Activated CD8-positive, alpha-beta T cell treated with anti-CD3 and anti-CD28 coated beads for 36 hours (primary cell): Measurements from ENCODE around the gene C6orf47. TPM values are rescaled to one million over a fixed set of nuclear protein-coding genes. Genes with fewer than 3 reads are reported as not detected.

Experiments
- ATAC-seq: fragments of 200-7000 bp; cut with Tn5 transposase; one replicate; pipeline ENCODE4 v1.10.0; 2021; ENCODE audit warnings: mild to moderate bottlenecking, moderate library complexity
- CTCF ChIA-PET: fragments of 350-600 bp; sonication (Branson Sonifier 250); formaldehyde crosslinking; loops from one replicate; lab custom pipeline; 2021; ENCODE audit warnings: antibody characterized with exemption; lab: Charles Lee
- POLR2A ChIA-PET: fragments of 350-600 bp; sonication (Branson Sonifier 250); formaldehyde crosslinking; loops from one replicate; lab custom pipeline; 2021; ENCODE audit warnings: antibody characterized with exemption; lab: Charles Lee
- DNase-seq: peaks from one replicate; pipeline ENCODE4 v3.0.0-alpha.2; 2020
- H3K27ac Mint-ChIP-seq: one replicate; pipeline ENCODE4 v1.8.0; 2021; ENCODE audit warnings: mild to moderate bottlenecking, mixed read lengths
- H3K27me3 Mint-ChIP-seq: one replicate; pipeline ENCODE4 v1.8.0; 2021; ENCODE audit warnings: mixed read lengths
- H3K36me3 Mint-ChIP-seq: one replicate; pipeline ENCODE4 v1.8.0; 2021; ENCODE audit warnings: low read depth, mixed read lengths
- H3K4me1 Mint-ChIP-seq: one replicate; pipeline ENCODE4 v1.8.0; 2021; ENCODE audit warnings: low read depth, mixed read lengths
- H3K4me3 Mint-ChIP-seq: one replicate; pipeline ENCODE4 v1.8.0; 2021; ENCODE audit warnings: mild to moderate bottlenecking, moderate library complexity, mixed read lengths
- H3K9me3 Mint-ChIP-seq: one replicate; pipeline ENCODE4 v1.8.0; 2021; ENCODE audit warnings: mixed read lengths
- intact Hi-C: fragments of 100-400 bp; cut with micrococcal nuclease; formaldehyde crosslinking; loops from one replicate; pipeline ENCODE4 v1.10.0; 2022
- total RNA-seq, 2 experiments: library from RNA; stranded (reverse); gene quantifications; one replicate each; pipeline ENCODE4 v1.2.3, GENCODE V29; 2021
- TF ChIP-seq, protein P1 (sequence below): fragments of 200-600 bp; IDR thresholded peaks from one replicate; pipeline ENCODE4 v1.8.0; 2022; ENCODE audit warnings: antibody characterized with exemption, mild to moderate bottlenecking

Gene C6orf47
- total RNA-seq, 2 experiments from 2014 or later, result 11.4 to 11.7 TPM

DNA sequence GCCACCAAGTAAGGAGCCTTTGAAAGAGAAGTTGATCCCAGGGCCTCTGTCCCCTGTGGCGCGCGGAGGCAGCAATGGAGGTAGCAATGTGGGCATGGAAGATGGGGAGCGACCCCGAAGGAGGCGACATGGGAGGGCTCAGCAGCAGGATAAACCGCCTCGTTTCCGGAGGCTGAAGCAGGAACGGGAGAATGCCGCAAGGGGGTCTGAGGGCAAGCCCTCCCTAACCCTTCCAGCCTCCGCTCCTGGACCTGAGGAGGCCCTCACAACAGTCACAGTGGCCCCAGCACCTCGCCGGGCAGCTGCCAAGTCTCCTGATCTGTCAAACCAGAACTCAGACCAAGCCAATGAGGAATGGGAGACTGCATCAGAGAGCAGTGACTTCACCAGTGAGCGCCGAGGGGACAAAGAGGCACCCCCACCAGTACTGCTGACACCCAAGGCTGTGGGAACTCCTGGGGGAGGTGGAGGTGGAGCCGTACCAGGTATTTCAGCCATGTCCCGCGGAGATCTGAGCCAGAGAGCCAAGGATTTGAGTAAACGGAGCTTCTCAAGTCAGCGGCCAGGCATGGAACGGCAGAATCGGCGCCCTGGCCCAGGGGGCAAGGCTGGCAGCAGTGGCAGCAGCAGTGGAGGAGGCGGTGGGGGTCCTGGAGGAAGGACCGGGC, 28.2 kb downstream of the C6orf47 start:
- no peaks in the 10 kb centered on the region for H3K4me1 Mint-ChIP-seq
- H3K9me3 Mint-ChIP-seq, result no peaks in the 10 kb centered on the region
- peak overlapping the region; percentile 27 for H3K27ac Mint-ChIP-seq
- TF ChIP-seq, protein P1, sequence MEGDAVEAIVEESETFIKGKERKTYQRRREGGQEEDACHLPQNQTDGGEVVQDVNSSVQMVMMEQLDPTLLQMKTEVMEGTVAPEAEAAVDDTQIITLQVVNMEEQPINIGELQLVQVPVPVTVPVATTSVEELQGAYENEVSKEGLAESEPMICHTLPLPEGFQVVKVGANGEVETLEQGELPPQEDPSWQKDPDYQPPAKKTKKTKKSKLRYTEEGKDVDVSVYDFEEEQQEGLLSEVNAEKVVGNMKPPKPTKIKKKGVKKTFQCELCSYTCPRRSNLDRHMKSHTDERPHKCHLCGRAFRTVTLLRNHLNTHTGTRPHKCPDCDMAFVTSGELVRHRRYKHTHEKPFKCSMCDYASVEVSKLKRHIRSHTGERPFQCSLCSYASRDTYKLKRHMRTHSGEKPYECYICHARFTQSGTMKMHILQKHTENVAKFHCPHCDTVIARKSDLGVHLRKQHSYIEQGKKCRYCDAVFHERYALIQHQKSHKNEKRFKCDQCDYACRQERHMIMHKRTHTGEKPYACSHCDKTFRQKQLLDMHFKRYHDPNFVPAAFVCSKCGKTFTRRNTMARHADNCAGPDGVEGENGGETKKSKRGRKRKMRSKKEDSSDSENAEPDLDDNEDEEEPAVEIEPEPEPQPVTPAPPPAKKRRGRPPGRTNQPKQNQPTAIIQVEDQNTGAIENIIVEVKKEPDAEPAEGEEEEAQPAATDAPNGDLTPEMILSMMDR, result no peak
- no peaks in the 10 kb centered on the region for H3K27me3 Mint-ChIP-seq
- intact Hi-C loops, result no loop called here
- POLR2A ChIA-PET, result interaction anchor here (0.9 to 16.2 kb wide), 8 partner anchors 6 to 338 kb away, joined by 3 to 235 read pairs (median 14); partner anchors contain the start of genes BAG6 and CSNK2B
- H3K36me3 Mint-ChIP-seq, result peaks cover 60% of the 10 kb centered on the region
- DNase-seq, result no peak
- ATAC-seq, result no peak
- CTCF ChIA-PET, result no interaction called here
- H3K4me3 Mint-ChIP-seq, result no peak overlapping the region

DNA sequence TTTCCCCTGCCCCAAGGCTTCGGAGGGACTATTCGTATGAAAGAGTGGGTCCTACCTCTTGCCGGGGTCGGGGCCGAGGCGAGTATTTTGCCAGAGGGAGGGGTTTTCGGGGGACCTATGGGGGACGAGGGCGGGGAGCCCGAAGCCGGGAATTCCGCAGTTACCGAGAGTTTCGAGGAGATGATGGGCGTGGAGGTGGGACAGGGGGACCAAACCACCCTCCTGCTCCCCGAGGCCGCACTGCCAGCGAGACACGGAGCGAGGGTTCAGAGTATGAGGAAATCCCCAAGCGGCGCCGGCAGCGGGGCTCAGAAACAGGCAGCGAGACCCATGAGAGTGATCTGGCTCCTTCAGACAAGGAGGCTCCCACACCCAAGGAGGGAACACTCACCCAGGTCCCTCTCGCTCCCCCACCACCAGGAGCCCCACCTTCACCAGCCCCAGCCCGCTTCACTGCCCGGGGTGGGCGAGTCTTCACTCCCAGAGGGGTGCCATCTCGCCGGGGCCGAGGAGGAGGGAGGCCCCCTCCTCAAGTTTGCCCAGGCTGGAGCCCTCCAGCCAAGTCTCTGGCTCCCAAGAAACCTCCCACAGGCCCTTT, 28.8 kb downstream of the C6orf47 start:
- H3K4me3 Mint-ChIP-seq, result no peak overlapping the region
- ChIA-PET CTCF (no interaction called here), POLR2A (interaction anchor here (11.4 kb wide), 1 partner anchor 8 kb away, joined by 235 read pairs; no protein-coding TSS in a partner anchor)
- intact Hi-C loops, result no loop called here
- TF ChIP-seq, protein P1, result no peak
- peaks cover 63% of the 10 kb centered on the region for H3K36me3 Mint-ChIP-seq
- no peak for ATAC-seq
- no peaks in the 10 kb centered on the region for H3K27me3 Mint-ChIP-seq
- H3K4me1 Mint-ChIP-seq, result no peaks in the 10 kb centered on the region
- DNase-seq, result no peak
- H3K9me3 Mint-ChIP-seq, result no peaks in the 10 kb centered on the region
- no peak overlapping the region for H3K27ac Mint-ChIP-seq

DNA sequence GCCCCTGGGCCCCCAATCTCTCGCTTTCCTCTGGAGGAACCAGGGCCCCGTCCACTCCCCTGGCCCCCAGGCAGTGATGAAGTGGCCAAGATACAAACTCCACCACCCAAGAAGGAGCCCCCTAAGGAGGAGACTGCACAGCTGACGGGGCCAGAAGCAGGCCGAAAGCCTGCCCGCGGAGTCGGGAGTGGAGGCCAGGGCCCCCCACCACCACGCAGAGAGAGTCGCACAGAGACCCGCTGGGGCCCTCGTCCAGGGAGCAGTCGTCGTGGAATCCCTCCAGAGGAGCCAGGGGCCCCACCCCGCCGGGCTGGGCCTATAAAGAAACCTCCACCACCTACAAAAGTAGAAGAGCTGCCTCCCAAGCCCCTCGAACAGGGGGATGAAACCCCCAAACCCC, 29.4 kb downstream of the C6orf47 start:
- TF ChIP-seq, protein P1, result no peak
- no peaks in the 10 kb centered on the region for H3K27me3 Mint-ChIP-seq
- POLR2A ChIA-PET, result interaction anchor here (11.4 kb wide), 1 partner anchor 9 kb away, joined by 235 read pairs; no protein-coding TSS in a partner anchor
- H3K27ac Mint-ChIP-seq, result no peak overlapping the region
- intact Hi-C loops, result no loop called here
- ATAC-seq (no peak), DNase-seq (no peak)
- H3K4me1 Mint-ChIP-seq, result no peaks in the 10 kb centered on the region
- H3K9me3 Mint-ChIP-seq, result no peaks in the 10 kb centered on the region
- CTCF ChIA-PET, result no interaction called here
- H3K36me3 Mint-ChIP-seq, result peaks cover 66% of the 10 kb centered on the region
- no peak overlapping the region for H3K4me3 Mint-ChIP-seq

DNA sequence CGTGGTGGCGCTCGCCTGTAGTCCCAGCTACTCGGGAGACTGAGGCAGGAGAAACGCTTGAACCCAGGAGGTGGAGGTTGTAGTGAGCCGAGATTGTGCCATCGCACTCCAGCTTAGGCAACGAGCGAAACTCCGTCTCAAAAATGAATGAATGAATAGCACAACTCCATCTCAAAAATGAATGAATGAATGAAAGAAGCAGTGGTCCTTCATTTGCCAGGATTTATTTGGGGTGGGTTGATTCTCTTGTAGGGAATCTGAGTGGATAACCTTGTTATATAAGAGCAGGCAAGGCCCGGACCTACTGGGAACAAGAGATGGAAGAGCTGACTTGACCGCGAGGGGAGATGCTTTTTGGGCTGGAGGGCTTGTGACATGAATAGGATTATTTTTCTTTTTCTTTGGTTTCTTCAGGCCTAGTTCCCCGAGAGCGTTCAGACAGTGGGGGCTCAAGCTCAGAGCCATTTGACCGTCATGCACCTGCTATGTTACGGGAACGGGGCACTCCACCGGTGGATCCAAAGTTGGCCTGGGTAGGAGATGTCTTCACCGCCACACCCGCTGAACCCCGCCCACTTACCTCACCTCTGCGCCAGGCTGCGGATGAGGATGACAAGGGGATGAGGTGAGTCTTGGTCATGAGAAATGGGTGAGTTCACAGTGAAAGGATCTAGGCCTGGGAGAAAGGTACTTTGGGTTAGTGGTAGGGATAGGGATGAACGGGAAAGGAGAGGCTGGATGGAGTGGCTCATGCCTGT, 30.2 kb downstream of the C6orf47 start:
- intact Hi-C loops, result no loop called here
- Mint-ChIP-seq H3K36me3 (peaks cover 69% of the 10 kb centered on the region), H3K27me3 (no peaks in the 10 kb centered on the region), H3K27ac (no peak overlapping the region), H3K9me3 (no peaks in the 10 kb centered on the region), H3K4me3 (no peak overlapping the region), H3K4me1 (peaks cover 2% of the 10 kb centered on the region)
- POLR2A ChIA-PET, result interaction anchor here (0.6 to 11.4 kb wide), 8 partner anchors 9 to 244 kb away, joined by 3 to 235 read pairs (median 4); partner anchors contain the start of gene TNF
- CTCF ChIA-PET, result no interaction called here
- DNase-seq (no peak), ATAC-seq (no peak)
- TF ChIP-seq, protein P1, result no peak
